Muscle layer of colon (tissue), 2 donors: ENCODE data around the gene ZNF41.

ENCODE experiments used
- H3K27ac ChIP-seq: one replicate; pipeline ENCODE4 v1.7.0; 2013; ENCODE audit warnings: low read depth, mild to moderate bottlenecking, low read length, moderate library complexity
- H3K27me3 ChIP-seq, 2 donors: one replicate each; pipeline ENCODE4 v1.7.0; 2013; ENCODE audit warnings: low read length in 2 of 2, mild to moderate bottlenecking in 2 of 2; ENCODE audit not compliant: insufficient read depth in 2 of 2, control insufficient read depth in 1 of 2
- H3K36me3 ChIP-seq: one replicate; pipeline ENCODE4 v1.7.0; 2013; ENCODE audit warnings: mild to moderate bottlenecking, low read length; ENCODE audit not compliant: insufficient read depth
- H3K4me1 ChIP-seq: one replicate; pipeline ENCODE4 v1.7.0; 2013; ENCODE audit warnings: mild to moderate bottlenecking, low read length; ENCODE audit not compliant: insufficient read depth
- H3K4me3 ChIP-seq, 2 donors: one replicate each; pipeline ENCODE4 v1.7.0; 2013; ENCODE audit warnings: low read length in 2 of 2, low read depth in 1 of 2, mild to moderate bottlenecking in 1 of 2, moderate library complexity in 1 of 2
- H3K9ac ChIP-seq: one replicate; pipeline ENCODE4 v1.7.0; 2013; ENCODE audit warnings: low read length
- H3K9me3 ChIP-seq: one replicate; pipeline ENCODE4 v1.7.0; 2013; ENCODE audit warnings: mild to moderate bottlenecking, low read length
- donor health status: abdominal sarcoma.
- donor health status: Adenocarcinoma of cecum.

Gene ZNF41

DNA sequence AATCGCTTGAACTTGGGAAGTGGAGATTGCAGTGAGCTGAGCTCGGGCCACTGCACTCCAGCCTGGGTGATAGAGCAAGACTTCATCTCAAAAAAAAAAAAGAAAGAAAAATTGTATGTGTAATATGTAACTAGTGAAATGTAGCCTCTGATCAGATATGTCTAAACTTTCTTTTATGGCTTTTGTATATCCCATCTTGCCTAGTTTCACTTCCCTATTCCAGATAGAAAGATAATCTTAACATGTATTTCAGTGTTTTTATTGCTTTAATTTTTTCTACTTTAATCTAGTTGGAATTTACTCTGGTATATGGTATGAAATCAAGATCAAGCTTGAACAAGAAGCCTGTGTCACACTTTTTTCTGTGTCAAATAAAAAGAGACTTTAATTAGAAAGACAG, 1.9 kb upstream of the ZNF41 start:
- Histone ChIP-seq H3K9ac (no peak overlapping the region), H3K27ac (no peak overlapping the region), H3K9me3 (no peaks in the 10 kb centered on the region), H3K4me1 (no peaks in the 10 kb centered on the region), H3K27me3 (no peaks in the 10 kb centered on the region), H3K36me3 (no peaks in the 10 kb centered on the region), H3K4me3 (no peak overlapping the region)

DNA sequence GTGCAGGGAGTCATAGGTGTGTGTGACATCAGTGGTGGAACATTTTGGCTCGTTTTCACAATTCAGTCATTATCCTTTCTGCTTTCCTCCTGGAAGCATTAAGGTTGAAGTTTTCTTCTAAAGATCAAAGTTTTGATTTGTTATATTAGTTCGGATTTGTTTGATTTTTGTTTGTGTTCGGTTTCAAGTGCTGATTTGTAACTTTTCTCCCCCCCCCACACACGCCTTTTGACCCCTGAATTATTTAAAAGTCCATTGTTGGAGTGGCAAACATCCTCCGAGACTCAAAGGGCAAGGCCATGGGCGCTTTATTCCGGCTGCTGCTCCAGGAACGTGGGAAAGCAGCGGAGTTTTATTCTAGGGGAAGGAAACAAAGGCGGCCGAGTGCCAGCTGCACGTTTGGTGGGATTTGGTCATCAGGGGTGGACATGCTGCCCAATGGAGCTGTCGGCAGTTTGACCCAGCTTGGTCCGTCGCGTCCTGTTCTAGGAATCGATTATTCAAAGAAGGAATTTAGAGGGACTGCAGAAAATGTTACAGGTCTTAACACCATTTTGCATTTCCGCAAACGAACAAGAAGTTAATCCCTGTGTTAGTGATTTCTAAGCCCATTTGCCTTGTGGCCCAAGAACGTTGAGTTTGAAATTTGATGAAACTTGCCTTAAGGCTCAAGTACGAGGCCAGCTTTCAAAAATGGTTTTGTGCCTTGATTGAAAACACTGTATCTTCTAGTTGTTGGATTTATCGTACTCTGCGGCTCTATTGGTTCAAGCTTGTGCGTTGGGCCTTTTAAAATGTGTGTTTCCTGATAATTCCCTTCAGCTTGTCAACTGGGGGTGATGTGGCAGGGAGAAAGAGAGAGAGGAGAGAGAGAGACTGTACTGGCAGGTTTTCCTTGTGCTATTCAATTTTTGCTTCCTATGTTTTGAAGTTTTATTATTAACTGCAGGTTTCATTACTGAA, 565 bp upstream of the ZNF41 start:
- H3K4me3 ChIP-seq = peak overlapping the region; percentile 47 to 53
- H3K27ac ChIP-seq = peak overlapping the region; percentile 69
- H3K4me1 ChIP-seq = no peaks in the 10 kb centered on the region
- H3K36me3 ChIP-seq = no peaks in the 10 kb centered on the region
- no peaks in the 10 kb centered on the region for H3K27me3 ChIP-seq
- H3K9ac ChIP-seq = peak overlapping the region; percentile 35
- H3K9me3 ChIP-seq = no peaks in the 10 kb centered on the region

DNA sequence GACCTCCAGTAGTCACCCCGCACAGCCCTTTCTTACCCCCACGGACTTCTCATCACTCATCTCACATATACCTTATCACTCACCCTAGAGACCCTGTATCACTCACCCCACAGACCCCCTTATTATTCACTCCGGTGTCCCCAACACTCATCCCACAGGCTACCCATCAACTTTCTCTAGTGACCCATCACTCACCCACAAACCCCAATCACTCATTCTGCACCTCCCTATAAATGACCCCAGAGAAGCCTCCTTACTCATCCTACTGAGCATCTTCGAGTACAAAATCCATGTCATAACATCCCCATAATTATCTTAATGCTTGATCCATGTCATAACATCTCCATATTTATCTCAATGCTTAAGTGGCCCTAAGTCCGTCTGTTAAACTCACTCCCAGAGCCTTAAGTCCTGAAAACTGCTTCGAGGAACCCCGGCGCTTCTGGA, 934 bp downstream of the ZNF41 start:
- no peaks in the 10 kb centered on the region for H3K36me3 ChIP-seq
- H3K27me3 ChIP-seq = no peaks in the 10 kb centered on the region
- H3K27ac ChIP-seq = peak overlapping the region; percentile 69
- H3K9me3 ChIP-seq = no peaks in the 10 kb centered on the region
- no peaks in the 10 kb centered on the region for H3K4me1 ChIP-seq
- H3K9ac ChIP-seq = peak overlapping the region; percentile 15
- H3K4me3 ChIP-seq = peak overlapping the region; percentile 47 to 53

DNA sequence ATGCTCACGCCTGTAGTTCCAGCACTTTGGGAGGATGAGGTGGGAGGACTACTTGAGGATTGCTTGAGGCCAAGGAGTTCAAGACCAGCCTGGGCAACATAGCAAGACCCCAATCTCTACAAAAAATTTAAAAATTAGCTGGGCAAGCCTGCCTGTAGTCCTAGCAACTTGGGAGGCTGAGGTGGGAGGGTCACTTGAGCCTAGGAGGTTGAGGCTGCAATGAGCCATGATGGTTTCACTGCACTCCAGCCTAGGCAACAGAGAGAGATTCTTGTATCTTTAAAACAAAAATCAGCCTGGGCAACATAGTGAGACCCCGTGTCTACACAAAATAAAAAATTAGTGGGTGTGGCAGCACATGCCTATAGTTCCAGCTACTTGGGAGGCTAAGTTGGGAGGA, 1.9 kb downstream of the ZNF41 start:
- H3K36me3 ChIP-seq = no peaks in the 10 kb centered on the region
- no peak overlapping the region for H3K27ac ChIP-seq
- H3K27me3 ChIP-seq = no peaks in the 10 kb centered on the region
- no peaks in the 10 kb centered on the region for H3K9me3 ChIP-seq
- no peak overlapping the region for H3K9ac ChIP-seq
- no peaks in the 10 kb centered on the region for H3K4me1 ChIP-seq
- no peak overlapping the region for H3K4me3 ChIP-seq

DNA sequence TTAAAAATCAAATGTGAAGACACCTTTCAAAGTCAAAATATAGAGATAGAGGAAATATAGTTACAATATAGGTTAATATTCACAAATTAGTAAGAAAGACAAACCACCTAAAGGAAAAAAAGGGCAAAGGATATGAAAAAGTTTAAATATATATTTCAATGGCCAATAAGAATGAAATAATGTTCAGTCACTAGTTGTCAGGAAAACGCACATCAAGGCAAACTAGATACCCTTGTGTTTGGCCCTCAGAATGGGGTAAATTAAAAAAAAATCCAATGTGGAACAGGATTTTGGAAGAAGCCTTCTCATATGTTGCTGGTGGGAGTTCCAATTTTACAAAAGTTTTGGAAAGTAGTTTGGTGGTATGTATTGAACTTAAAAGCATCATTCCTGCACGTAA, 2.4 kb downstream of the ZNF41 start:
- Histone ChIP-seq H3K36me3 (no peaks in the 10 kb centered on the region), H3K27ac (no peak overlapping the region), H3K27me3 (no peaks in the 10 kb centered on the region), H3K9ac (no peak overlapping the region), H3K9me3 (no peaks in the 10 kb centered on the region), H3K4me1 (no peaks in the 10 kb centered on the region), H3K4me3 (no peak overlapping the region)

DNA sequence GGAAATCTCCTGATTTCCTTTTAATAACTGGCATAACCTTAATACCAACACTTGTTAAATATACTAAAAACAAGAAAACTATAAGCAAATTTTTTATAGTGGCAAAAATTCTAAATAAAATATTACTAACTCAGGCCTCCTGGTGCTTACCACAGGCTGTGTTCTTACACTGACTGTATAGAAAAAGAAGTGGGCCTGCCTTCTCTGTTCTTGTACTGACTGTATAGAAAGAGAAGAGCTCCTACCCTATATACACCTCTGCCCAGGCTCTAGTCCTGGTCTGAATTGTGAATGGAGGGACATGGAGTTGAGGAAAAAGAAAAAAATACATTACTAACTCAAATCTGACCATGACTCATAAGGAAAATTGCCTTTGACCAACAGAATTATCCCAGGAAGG, 7.5 kb downstream of the ZNF41 start:
- H3K9me3 ChIP-seq = no peaks in the 10 kb centered on the region
- H3K9ac ChIP-seq = no peak overlapping the region
- H3K27ac ChIP-seq = no peak overlapping the region
- no peaks in the 10 kb centered on the region for H3K4me1 ChIP-seq
- H3K36me3 ChIP-seq = no peaks in the 10 kb centered on the region
- H3K4me3 ChIP-seq = no peak overlapping the region
- no peaks in the 10 kb centered on the region for H3K27me3 ChIP-seq

DNA sequence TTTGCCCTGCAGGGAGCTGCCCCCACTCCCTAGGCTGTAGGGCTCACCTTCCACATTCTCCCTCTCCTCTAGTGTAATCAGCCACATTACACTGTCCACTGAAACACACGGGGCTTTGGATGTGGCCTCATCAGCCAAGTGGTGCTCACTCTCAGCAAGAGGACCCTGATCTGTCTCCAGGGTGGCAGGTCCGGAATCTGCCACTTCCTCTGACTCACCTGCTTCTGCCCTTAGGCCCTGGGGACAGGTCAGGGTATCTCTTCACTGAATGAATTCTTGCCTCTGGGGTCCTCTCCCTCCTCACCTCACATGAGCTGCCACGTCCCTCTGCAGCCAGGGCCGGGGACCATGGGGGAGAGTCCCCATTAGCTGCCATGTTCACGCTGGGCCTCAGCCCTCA, 15.9 kb downstream of the ZNF41 start:
- Histone ChIP-seq H3K4me1 (no peaks in the 10 kb centered on the region), H3K27ac (no peak overlapping the region), H3K36me3 (no peaks in the 10 kb centered on the region), H3K9ac (no peak overlapping the region), H3K9me3 (no peaks in the 10 kb centered on the region), H3K27me3 (no peaks in the 10 kb centered on the region), H3K4me3 (no peak overlapping the region)

DNA sequence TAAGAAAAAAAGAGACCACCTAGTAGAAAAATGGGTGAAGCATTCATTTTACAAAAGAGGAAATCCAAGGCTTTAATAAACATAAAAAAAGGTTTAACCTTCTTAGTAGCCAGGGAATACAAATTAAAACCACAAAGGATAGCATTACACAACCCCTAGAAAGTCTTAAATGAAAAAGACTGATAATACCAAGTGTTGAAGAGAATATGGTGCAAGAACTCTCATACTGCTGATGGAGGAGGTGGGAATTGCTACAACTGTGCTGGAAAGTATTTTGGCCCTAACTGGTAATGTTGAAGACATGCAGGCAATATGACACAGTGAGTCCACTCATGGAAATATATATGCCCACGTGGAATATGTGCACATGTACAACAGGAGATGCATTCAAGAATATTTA, 22.5 kb downstream of the ZNF41 start:
- H3K36me3 ChIP-seq = no peaks in the 10 kb centered on the region
- no peak overlapping the region for H3K4me3 ChIP-seq

DNA sequence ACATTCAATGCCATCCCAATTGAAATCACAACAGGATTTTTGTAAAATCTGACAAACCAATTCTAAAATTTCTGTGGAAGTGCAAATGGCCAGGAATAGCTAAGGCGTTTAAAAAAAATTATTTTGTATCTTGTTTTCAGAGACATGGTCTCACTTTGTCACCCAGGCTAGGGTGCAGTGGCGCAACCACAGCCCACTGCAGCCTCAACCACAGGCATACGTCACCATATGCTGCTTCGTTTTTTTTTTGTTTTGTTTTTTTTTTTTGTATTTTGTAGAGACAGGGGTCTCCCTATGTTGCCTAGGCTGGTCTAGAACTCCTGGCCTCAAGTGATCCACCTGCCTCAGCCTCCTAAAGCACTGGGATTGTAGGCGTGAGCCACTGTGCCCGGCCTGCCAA, 24.5 kb downstream of the ZNF41 start:
- Histone ChIP-seq H3K36me3 (no peaks in the 10 kb centered on the region), H3K4me3 (no peak overlapping the region), H3K4me1 (no peaks in the 10 kb centered on the region), H3K9ac (no peak overlapping the region), H3K27ac (no peak overlapping the region), H3K9me3 (no peaks in the 10 kb centered on the region), H3K27me3 (no peaks in the 10 kb centered on the region)

More for the DNA sequence above, 22.5 kb downstream of the ZNF41 start:
- Histone ChIP-seq H3K4me1 (no peaks in the 10 kb centered on the region), H3K27me3 (no peaks in the 10 kb centered on the region), H3K9ac (no peak overlapping the region), H3K27ac (no peak overlapping the region), H3K9me3 (no peaks in the 10 kb centered on the region)

DNA sequence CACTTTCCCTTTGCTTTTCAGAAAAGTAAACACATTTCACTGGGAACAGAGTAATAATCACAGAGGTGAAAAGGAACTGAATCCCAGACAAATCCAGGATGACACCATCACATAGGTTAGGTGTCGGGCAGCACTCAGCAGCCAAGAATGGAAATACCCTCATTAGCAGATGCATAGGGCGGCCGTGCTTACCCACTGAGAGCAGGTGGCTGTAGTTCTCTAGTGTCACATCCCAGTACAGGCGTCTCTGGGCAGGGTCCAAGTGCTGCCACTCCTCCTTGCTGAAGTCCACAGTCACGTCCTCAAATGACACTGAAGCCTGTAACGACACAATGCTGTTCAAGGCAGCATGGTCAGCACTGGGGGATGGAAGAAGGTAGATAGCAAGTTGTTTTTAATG, 26.9 kb downstream of the ZNF41 start:
- Histone ChIP-seq H3K9me3 (no peaks in the 10 kb centered on the region), H3K36me3 (no peaks in the 10 kb centered on the region), H3K27me3 (no peaks in the 10 kb centered on the region), H3K4me1 (no peaks in the 10 kb centered on the region), H3K27ac (no peak overlapping the region), H3K9ac (no peak overlapping the region), H3K4me3 (no peak overlapping the region)

DNA sequence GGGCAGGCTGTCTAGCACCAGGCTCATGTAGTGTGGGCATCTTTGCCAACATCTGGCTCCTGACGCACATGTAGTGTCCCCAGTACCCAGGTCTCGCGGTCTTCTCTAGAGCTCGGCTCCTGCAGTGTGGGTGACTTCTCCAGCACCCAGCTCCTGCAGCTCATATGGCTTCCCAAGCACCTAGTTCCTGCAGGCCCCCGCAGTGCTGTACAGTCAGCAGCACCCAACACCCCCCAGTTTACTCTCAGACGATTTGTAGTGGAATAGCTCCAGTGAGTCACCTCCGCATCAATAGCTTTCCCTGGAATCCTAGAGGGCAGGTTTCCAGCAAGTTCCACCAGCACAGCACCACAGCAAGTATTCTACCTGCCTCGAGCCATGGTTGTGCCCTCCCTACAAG, 30.9 kb downstream of the ZNF41 start:
- no peak overlapping the region for H3K27ac ChIP-seq
- no peak overlapping the region for H3K9ac ChIP-seq
- peaks cover 14% of the 10 kb centered on the region for H3K36me3 ChIP-seq
- H3K27me3 ChIP-seq = no peaks in the 10 kb centered on the region
- no peaks in the 10 kb centered on the region for H3K4me1 ChIP-seq
- no peak overlapping the region for H3K4me3 ChIP-seq
- H3K9me3 ChIP-seq = peaks cover 7% of the 10 kb centered on the region
